H1 (cell line): ENCODE results near the gene PYGB.

Experiments used
- CREB1 ChIP-seq: IDR thresholded peaks from 2 replicates; pipeline ENCODE4 v1.6.1; 2012; ENCODE audit warnings: inconsistent platforms
- EP300 ChIP-seq, 2 experiments: IDR thresholded peaks; 1 replicate in 1 of 2; 2 replicates in 1 of 2; pipeline ENCODE4 v1.6.1; 2011 to 2012; ENCODE audit warnings: low read depth in 2 of 2, low read length in 2 of 2, mild to moderate bottlenecking in 2 of 2, borderline replicate concordance in 1 of 2, inconsistent platforms in 1 of 2, moderate library complexity in 1 of 2
- EZH2 ChIP-seq: fragments of 200-600 bp; sonication (generic); IDR thresholded peaks from 2 replicates; pipeline ENCODE4 v1.7.1; 2012; ENCODE audit warnings: low read depth, mild to moderate bottlenecking, moderate library complexity, low read length, inconsistent platforms; ENCODE audit not compliant: severe bottlenecking
- HDAC2 ChIP-seq, 2 experiments: fragments of 300-600 bp in 1 of 2; sonication (generic) in 1 of 2; IDR thresholded peaks; 2 replicates each; pipeline ENCODE4 v1.6.1; 2011 to 2012; ENCODE audit warnings: low read depth in 2 of 2, low read length in 2 of 2, mild to moderate bottlenecking in 2 of 2, moderate library complexity in 2 of 2, borderline replicate concordance in 1 of 2, inconsistent platforms in 1 of 2
- NRF1 ChIP-seq: IDR thresholded peaks from 2 replicates; pipeline ENCODE4 v1.6.1; 2011; ENCODE audit warnings: mild to moderate bottlenecking, low read depth, low read length, improper control_type of control experiment
- POLR2A ChIP-seq, 2 experiments: IDR thresholded peaks; 1 replicate in 1 of 2; 2 replicates in 1 of 2; pipeline ENCODE4 v1.6.1; 2011; ENCODE audit warnings: low read depth in 2 of 2, low read length in 2 of 2, mild to moderate bottlenecking in 2 of 2; ENCODE audit errors: control extremely low read depth in 1 of 2
- POLR2AphosphoS5 ChIP-seq: IDR thresholded peaks from 2 replicates; pipeline ENCODE4 v1.6.1; 2011; ENCODE audit warnings: low read depth, low read length
- TAF7 ChIP-seq: optimal IDR thresholded peaks from 2 replicates; pipeline ENCODE3; 2011; ENCODE audit warnings: low read depth, mild to moderate bottlenecking, inconsistent platforms, low read length, moderate library complexity, borderline replicate concordance
- YY1 ChIP-seq: IDR thresholded peaks from 2 replicates; pipeline ENCODE4 v1.6.1; 2011; ENCODE audit warnings: low read depth, mild to moderate bottlenecking, low read length
- TF ChIP-seq, protein P1 (sequence below), 3 experiments: IDR thresholded peaks; 1 replicate in 2 of 3; 2 replicates in 1 of 3; pipeline versions ENCODE4 v1.5.1 to v1.6.1; 2011; ENCODE audit warnings: low read length in 3 of 3, mild to moderate bottlenecking in 3 of 3, inconsistent platforms in 2 of 3, low read depth in 1 of 3, moderate library complexity in 1 of 3; ENCODE audit not compliant: insufficient read depth in 1 of 3; ENCODE audit errors: control extremely low read depth in 1 of 3

DNA sequence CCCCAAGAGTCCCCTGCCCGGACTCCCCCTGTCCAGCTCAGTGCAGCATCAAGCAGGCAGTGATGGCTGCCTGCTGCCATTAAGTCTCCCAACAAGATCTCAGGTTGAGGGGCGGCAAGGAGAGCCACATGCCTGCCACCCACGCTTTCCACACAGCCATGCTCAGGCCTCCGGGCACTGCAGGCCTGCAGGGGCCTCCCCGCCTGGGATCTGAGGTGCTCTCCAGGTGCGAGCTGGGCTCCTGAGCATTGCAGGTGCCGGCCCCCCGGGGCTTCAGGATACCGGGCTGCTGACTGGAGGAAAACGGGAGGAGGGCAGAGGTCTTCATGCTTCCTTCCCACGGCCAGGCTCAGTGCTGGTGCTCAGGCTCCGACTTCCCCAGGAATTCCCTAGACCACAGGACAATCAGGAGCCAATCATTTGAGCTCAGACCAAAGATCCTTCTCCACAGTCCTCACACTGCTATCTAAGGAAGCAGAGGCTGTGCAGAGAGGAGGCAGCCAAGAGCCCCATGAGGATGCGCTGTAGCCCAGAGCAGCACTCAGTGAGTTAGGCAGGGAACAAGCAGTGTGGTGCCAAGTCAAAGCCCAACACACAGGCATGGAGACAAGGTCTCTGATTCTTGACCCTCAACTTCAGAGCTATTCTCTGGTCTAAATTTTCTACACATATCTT lies 52.7 kb downstream of the PYGB start:
- TF ChIP-seq, protein P1, sequence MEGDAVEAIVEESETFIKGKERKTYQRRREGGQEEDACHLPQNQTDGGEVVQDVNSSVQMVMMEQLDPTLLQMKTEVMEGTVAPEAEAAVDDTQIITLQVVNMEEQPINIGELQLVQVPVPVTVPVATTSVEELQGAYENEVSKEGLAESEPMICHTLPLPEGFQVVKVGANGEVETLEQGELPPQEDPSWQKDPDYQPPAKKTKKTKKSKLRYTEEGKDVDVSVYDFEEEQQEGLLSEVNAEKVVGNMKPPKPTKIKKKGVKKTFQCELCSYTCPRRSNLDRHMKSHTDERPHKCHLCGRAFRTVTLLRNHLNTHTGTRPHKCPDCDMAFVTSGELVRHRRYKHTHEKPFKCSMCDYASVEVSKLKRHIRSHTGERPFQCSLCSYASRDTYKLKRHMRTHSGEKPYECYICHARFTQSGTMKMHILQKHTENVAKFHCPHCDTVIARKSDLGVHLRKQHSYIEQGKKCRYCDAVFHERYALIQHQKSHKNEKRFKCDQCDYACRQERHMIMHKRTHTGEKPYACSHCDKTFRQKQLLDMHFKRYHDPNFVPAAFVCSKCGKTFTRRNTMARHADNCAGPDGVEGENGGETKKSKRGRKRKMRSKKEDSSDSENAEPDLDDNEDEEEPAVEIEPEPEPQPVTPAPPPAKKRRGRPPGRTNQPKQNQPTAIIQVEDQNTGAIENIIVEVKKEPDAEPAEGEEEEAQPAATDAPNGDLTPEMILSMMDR (IDR thresholded peaks at IDR 0.05; ENCODE audit: control extremely low read depth in 1 of 3, insufficient read depth in 1 of 3, low read depth in 1 of 3, low read length in 3 of 3), result no peak
- TF ChIP-seq POLR2A (IDR thresholded peaks at IDR 0.05; ENCODE audit: control extremely low read depth in 1 of 2, low read depth in 2 of 2, low read length in 2 of 2) (no peak; a peak in 1 of 3 replicates), TAF7 (no peak), NRF1 (no peak), CREB1 (no peak), EP300 (IDR thresholded peaks at IDR 0.05; ENCODE audit: borderline replicate concordance in 1 of 2, low read depth in 2 of 2, low read length in 2 of 2) (no peak), YY1 (no peak), POLR2AphosphoS5 (0 out of 2 replicates have a peak, but pooled peaks have one; percentile 23), EZH2 (no peak), HDAC2 (IDR thresholded peaks at IDR 0.05; ENCODE audit: borderline replicate concordance in 1 of 2, low read depth in 2 of 2, low read length in 2 of 2) (no peak)
